ENCODE results near the gene LRSAM1. TPM values are rescaled to one million over a fixed set of nuclear protein-coding genes. Genes with fewer than 3 reads are reported as not detected.

Gene LRSAM1
- total and polyA plus RNA-seq, 5 donors, result 14.4 to 23.8 (median 23.2) TPM

GRCh38 chr9:127528422-127529251 is 77.3 kb downstream of the LRSAM1 start:
- H3K9me3 ChIP-seq (ENCODE audit: control insufficient read depth, low read length), result no peaks in the 10 kb centered on the region
- H3K27me3 ChIP-seq (ENCODE audit: control insufficient read depth, insufficient read depth), result no peaks in the 10 kb centered on the region
- ATAC-seq (peak; percentile 28 to 37), DNase-seq (peak in 2 of 3 donors; percentile 22 to 57)
- peaks cover 3% of the 10 kb centered on the region for H3K4me1 ChIP-seq (ENCODE audit: control insufficient read depth, insufficient read depth, low read length)
- no peak overlapping the region for H3K4me3 ChIP-seq (ENCODE audit: low read length)
- H3K27ac ChIP-seq (ENCODE audit: low read length), result peak overlapping the region; percentile 61
- intact Hi-C loops (cut with DNase I), result no loop called here
- WGBS, result 30% methylated on average over 15 of the region's 15 CpGs

DNA sequence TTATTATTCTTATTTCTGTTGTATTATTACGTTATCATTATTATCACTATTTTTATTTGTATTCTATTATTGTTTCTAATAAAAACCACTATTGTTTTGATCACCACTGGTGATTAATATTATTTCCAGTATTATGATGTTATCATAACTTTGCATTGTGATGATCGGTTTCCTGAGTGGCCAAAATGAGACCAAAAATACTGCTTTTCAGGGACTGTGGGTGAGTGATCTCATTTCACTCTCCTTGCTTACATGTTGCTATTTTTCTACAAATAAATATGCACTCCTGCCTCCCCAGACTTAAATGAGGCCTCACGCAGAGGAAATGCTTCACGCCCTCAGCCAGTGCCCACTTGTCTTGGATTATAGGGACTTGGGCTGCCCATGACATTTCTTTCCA is 78.4 kb downstream of the LRSAM1 start:
- Histone ChIP-seq H3K27ac (ENCODE audit: low read length) (peak overlapping the region; percentile 6), H3K4me1 (ENCODE audit: control insufficient read depth, insufficient read depth, low read length) (peaks cover 3% of the 10 kb centered on the region), H3K9me3 (ENCODE audit: control insufficient read depth, low read length) (no peaks in the 10 kb centered on the region), H3K4me3 (ENCODE audit: low read length) (no peak overlapping the region), H3K27me3 (ENCODE audit: control insufficient read depth, insufficient read depth) (no peaks in the 10 kb centered on the region)
- intact Hi-C loops (cut with DNase I), result no loop called here
- WGBS, result 73% methylated on average over 4 of the region's 4 CpGs
- ATAC-seq (no peak), DNase-seq (no peak)

DNA sequence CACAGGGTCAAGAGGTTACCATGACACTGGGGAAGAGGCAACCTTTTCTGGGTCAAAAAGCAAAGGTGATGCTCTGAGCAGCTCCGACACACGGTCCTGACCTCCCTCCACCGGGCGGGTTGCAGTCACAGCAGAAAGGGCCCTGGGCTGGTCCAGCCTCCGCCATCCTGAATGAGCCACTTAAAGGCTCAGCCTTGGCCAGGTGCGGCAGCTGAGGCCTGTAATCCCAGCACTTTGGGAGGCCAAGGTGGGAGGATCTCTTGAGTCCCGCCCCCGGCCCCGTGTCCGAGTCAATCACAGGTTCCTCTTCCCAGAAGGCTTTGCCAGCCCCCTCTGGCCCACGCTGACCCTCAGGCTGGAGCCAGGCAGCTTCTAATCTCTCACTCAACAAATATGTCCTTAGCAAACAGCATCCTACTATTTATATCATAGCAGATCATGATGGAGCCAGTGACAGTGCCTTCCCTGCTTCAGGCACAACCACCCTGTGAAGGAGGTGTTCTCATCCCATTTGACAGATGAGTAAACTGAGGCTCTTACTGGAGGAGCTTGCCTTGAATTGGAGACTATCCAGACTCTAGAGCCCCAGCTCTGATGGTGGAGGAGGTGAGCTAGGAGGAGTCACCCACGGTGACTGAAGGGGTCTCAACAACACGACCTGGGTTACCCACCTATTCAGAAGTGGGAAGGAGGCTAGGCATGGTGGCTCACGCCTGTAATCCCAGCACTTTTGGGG is 79.1 kb downstream of the LRSAM1 start:
- peak overlapping the region; percentile 6 for H3K27ac ChIP-seq (ENCODE audit: low read length)
- peak in 1 of 3 donors; percentile 63 for DNase-seq
- no peak for ATAC-seq
- no peaks in the 10 kb centered on the region for H3K9me3 ChIP-seq (ENCODE audit: control insufficient read depth, low read length)
- H3K4me1 ChIP-seq (ENCODE audit: control insufficient read depth, insufficient read depth, low read length), result peaks cover 7% of the 10 kb centered on the region
- H3K4me3 ChIP-seq (ENCODE audit: low read length), result no peak overlapping the region
- no peaks in the 10 kb centered on the region for H3K27me3 ChIP-seq (ENCODE audit: control insufficient read depth, insufficient read depth)
- intact Hi-C loops (cut with DNase I), result no loop called here
- 85% methylated on average over 14 of the region's 14 CpGs for WGBS

GRCh38 chr9:127531676-127532075 is 80.4 kb downstream of the LRSAM1 start:
- no peak overlapping the region for H3K27ac ChIP-seq (ENCODE audit: low read length)
- 78% methylated on average over 13 of the region's 13 CpGs for WGBS
- ATAC-seq, result no peak
- H3K4me3 ChIP-seq (ENCODE audit: low read length), result no peak overlapping the region
- DNase-seq, result peak in 1 of 3 donors; percentile 27
- no peaks in the 10 kb centered on the region for H3K9me3 ChIP-seq (ENCODE audit: control insufficient read depth, low read length)
- H3K4me1 ChIP-seq (ENCODE audit: control insufficient read depth, insufficient read depth, low read length), result peaks cover 10% of the 10 kb centered on the region
- intact Hi-C loops (cut with DNase I), result no loop called here
- H3K27me3 ChIP-seq (ENCODE audit: control insufficient read depth, insufficient read depth), result no peaks in the 10 kb centered on the region

DNA sequence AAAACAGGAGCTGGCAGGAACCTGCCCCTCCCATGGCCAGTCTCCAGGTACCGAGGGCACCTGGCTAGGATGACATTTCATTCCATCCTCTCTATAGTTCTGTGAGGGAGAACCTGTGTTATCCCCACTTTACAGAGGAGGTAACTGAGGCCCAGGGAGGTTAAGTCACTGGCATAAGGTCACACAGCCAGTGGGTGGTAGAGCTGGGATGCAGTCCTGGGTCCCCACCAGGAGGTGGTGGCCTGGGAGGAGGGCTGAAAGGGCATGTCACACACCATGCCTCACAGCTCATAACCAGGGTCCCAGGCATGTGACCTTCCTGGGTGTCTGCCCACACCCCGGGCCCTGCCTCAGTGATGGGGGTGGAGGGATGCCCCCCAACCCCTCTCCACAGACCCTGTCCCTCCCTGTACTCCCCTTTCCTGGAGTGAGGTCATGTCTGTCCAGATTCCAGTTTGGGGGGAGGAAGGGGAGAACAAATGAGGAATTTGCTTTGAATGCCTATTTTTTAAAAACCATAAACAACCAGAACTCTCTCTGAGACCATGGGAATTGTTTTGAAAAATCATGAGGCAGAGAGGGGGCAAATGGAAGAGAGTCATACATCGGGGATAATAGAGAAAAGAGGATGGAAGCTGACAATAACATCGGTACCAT is 83.1 kb downstream of the LRSAM1 start:
- no peaks in the 10 kb centered on the region for H3K9me3 ChIP-seq (ENCODE audit: control insufficient read depth, low read length)
- no peaks in the 10 kb centered on the region for H3K27me3 ChIP-seq (ENCODE audit: control insufficient read depth, insufficient read depth)
- ATAC-seq, result peak in 1 of 2 donors; percentile 5
- H3K27ac ChIP-seq (ENCODE audit: low read length), result peak overlapping the region; percentile 20
- intact Hi-C loops (cut with DNase I), result no loop called here
- peaks cover 7% of the 10 kb centered on the region for H3K4me1 ChIP-seq (ENCODE audit: control insufficient read depth, insufficient read depth, low read length)
- 64% methylated on average over 4 of the region's 4 CpGs for WGBS
- H3K4me3 ChIP-seq (ENCODE audit: low read length), result no peak overlapping the region
- DNase-seq, result peak in 1 of 3 donors; percentile 53

GRCh38 chr9:127534931-127535330 is 83.6 kb downstream of the LRSAM1 start:
- WGBS, result 59% methylated on average over 12 of the region's 12 CpGs
- no peak overlapping the region for H3K4me3 ChIP-seq (ENCODE audit: low read length)
- ATAC-seq, result peak in 1 of 2 donors; percentile 4
- peak in 1 of 3 donors; percentile 41 for DNase-seq
- H3K27ac ChIP-seq (ENCODE audit: low read length), result peak overlapping the region; percentile 22
- intact Hi-C loops (cut with DNase I), result no loop called here
- peaks cover 7% of the 10 kb centered on the region for H3K4me1 ChIP-seq (ENCODE audit: control insufficient read depth, insufficient read depth, low read length)
- no peaks in the 10 kb centered on the region for H3K9me3 ChIP-seq (ENCODE audit: control insufficient read depth, low read length)
- H3K27me3 ChIP-seq (ENCODE audit: control insufficient read depth, insufficient read depth), result no peaks in the 10 kb centered on the region

GRCh38 chr9:127535396-127535795 is 84.1 kb downstream of the LRSAM1 start:
- WGBS, result 69% methylated on average over 6 of the region's 6 CpGs
- ATAC-seq, result no peak
- Histone ChIP-seq H3K9me3 (ENCODE audit: control insufficient read depth, low read length) (no peaks in the 10 kb centered on the region), H3K4me3 (ENCODE audit: low read length) (no peak overlapping the region), H3K4me1 (ENCODE audit: control insufficient read depth, insufficient read depth, low read length) (peaks cover 7% of the 10 kb centered on the region), H3K27ac (ENCODE audit: low read length) (peak overlapping the region; percentile 22), H3K27me3 (ENCODE audit: control insufficient read depth, insufficient read depth) (no peaks in the 10 kb centered on the region)
- intact Hi-C loops (cut with DNase I), result no loop called here
- peak in 1 of 3 donors; percentile 43 for DNase-seq

DNA sequence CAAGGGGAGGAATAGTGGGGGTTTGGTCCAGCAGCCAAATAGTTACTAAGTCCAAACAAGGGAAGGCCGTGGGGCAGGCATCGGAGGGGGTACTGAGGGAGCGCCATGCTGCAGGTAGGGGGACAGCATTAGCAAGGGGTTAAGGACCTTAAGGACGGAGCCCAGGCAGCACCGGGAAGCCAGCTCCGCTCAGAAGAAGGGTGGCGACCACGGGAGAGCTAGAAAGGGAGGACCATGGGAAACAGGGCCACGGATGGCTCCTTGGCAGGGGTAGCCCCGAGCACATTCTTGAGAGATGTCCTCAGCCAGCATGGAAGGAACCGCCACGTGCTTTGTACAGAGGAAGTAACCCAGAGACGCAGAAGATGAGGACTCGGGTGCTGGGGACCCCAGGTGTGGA is 84.5 kb downstream of the LRSAM1 start:
- Histone ChIP-seq H3K27ac (ENCODE audit: low read length) (no peak overlapping the region), H3K4me3 (ENCODE audit: low read length) (no peak overlapping the region), H3K4me1 (ENCODE audit: control insufficient read depth, insufficient read depth, low read length) (peaks cover 7% of the 10 kb centered on the region), H3K9me3 (ENCODE audit: control insufficient read depth, low read length) (no peaks in the 10 kb centered on the region), H3K27me3 (ENCODE audit: control insufficient read depth, insufficient read depth) (no peaks in the 10 kb centered on the region)
- ATAC-seq, result peak; percentile 26 to 27
- peak; percentile 63 to 76 (median 71) for DNase-seq
- intact Hi-C loops (cut with DNase I), result no loop called here
- WGBS, result 44% methylated on average over 14 of the region's 14 CpGs

DNA sequence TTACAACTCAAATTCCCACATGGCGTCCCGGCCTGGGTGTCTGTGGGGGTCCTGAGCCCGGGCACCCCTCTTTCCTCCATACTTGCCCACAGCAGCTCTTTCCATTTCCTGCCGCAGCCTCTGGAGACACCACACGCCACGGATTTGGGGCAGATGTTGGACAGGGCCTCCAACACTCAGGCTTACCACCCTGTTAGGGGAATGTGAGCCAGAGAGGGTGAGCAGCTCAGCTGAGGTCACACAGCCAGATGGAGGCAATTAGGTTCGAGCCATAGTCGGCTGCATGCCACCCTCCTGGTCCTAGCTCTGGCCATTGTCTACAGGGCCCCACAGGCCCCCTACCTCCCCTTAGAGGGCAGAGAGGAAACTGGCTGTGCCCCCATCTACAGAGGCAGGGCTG is 85.2 kb downstream of the LRSAM1 start:
- Histone ChIP-seq H3K4me1 (ENCODE audit: control insufficient read depth, insufficient read depth, low read length) (peaks cover 9% of the 10 kb centered on the region), H3K27me3 (ENCODE audit: control insufficient read depth, insufficient read depth) (no peaks in the 10 kb centered on the region), H3K27ac (ENCODE audit: low read length) (no peak overlapping the region), H3K4me3 (ENCODE audit: low read length) (no peak overlapping the region), H3K9me3 (ENCODE audit: control insufficient read depth, low read length) (no peaks in the 10 kb centered on the region)
- intact Hi-C loops (cut with DNase I), result no loop called here
- 75% methylated on average over 8 of the region's 8 CpGs for WGBS
- ATAC-seq, result no peak
- peak in 1 of 3 donors; percentile 7 for DNase-seq

- ATAC-seq (no peak), DNase-seq (peak in 1 of 3 donors; percentile 39)
- intact Hi-C loops (cut with DNase I), result no loop called here
- Histone ChIP-seq H3K9me3 (ENCODE audit: control insufficient read depth, low read length) (no peaks in the 10 kb centered on the region), H3K4me3 (ENCODE audit: low read length) (no peak overlapping the region), H3K27ac (ENCODE audit: low read length) (no peak overlapping the region), H3K4me1 (ENCODE audit: control insufficient read depth, insufficient read depth, low read length) (peaks cover 14% of the 10 kb centered on the region), H3K27me3 (ENCODE audit: control insufficient read depth, insufficient read depth) (no peaks in the 10 kb centered on the region)
- 66% methylated on average over 8 of the region's 8 CpGs for WGBS
Measured at GRCh38 chr9:127537014-127537413, 85.7 kb downstream of the LRSAM1 start.

DNA sequence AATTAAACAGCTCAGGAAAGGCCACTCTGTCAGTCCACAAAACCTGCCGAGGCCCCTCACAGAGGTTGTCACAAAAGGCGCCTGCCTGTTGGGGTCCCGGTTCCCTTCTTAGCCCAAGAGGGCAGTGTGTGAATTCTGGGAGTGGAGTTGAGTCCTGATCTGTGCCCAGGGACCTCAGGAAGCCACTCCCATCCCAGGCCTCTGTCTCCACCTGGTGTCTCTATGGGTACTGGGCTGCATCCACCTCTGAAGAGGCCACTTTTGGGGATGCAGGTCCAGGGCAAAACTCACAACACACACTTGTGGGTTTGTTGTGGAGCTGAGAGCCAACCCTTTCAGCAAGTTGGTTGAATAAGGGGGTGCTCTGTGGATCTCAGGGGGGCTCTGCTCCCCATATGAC is 86.5 kb downstream of the LRSAM1 start:
- Histone ChIP-seq H3K9me3 (ENCODE audit: control insufficient read depth, low read length) (no peaks in the 10 kb centered on the region), H3K4me1 (ENCODE audit: control insufficient read depth, insufficient read depth, low read length) (peaks cover 19% of the 10 kb centered on the region), H3K27ac (ENCODE audit: low read length) (no peak overlapping the region), H3K4me3 (ENCODE audit: low read length) (no peak overlapping the region), H3K27me3 (ENCODE audit: control insufficient read depth, insufficient read depth) (no peaks in the 10 kb centered on the region)
- 76% methylated on average over 3 of the region's 3 CpGs for WGBS
- intact Hi-C loops (cut with DNase I), result no loop called here
- DNase-seq (peak in 1 of 3 donors; percentile 17), ATAC-seq (no peak)

All from right cardiac atrium (tissue), 5 donors.